HL-60 (cell line): ENCODE measurements around the gene KREMEN2.

Source experiments
- DNase-seq, 2 experiments: peaks; one replicate each; pipeline ENCODE4 v3.0.0-alpha.2; 2010 to 2020; ENCODE audit warnings: low read depth in 1 of 2, low spot score in 1 of 2
- H3K27ac ChIP-seq: fragments of 250-450 bp; sonication (Bioruptor Pico); replicated peaks from 2 replicates; pipeline ENCODE4 v1.5.1; 2020; ENCODE audit warnings: mild to moderate bottlenecking, moderate library complexity
- H3K27me3 ChIP-seq: fragments of 250-450 bp; sonication (Bioruptor Pico); 2 replicates; pipeline ENCODE4 v1.5.1; 2021; ENCODE audit warnings: mild to moderate bottlenecking, moderate library complexity; ENCODE audit not compliant: insufficient read depth, poor library complexity, severe bottlenecking
- H3K4me3 ChIP-seq: replicated peaks from 2 replicates; pipeline ENCODE4 v1.5.1; 2011; ENCODE audit warnings: mild to moderate bottlenecking, control low read depth, low read length; ENCODE audit not compliant: insufficient read depth
- GABPA ChIP-seq: IDR thresholded peaks from 2 replicates; pipeline ENCODE4 v1.6.1; 2012; ENCODE audit warnings: low read depth
- POLR2AphosphoS5 ChIP-seq: IDR thresholded peaks from 2 replicates; pipeline ENCODE4 v1.6.1; 2012; ENCODE audit warnings: low read depth
- SPI1 ChIP-seq: IDR thresholded peaks from 2 replicates; pipeline ENCODE4 v1.6.1; 2012; ENCODE audit warnings: low read depth, mild to moderate bottlenecking, borderline replicate concordance
- TF ChIP-seq, protein P1 (sequence below): IDR thresholded peaks from one replicate; pipeline ENCODE4 v1.5.1; 2011; ENCODE audit warnings: low read length, control low read depth, inconsistent platforms; ENCODE audit not compliant: insufficient read depth
- TF ChIP-seq, protein P2 (sequence below): IDR thresholded peaks from 2 replicates; pipeline ENCODE4 v1.6.1; 2012; ENCODE audit warnings: low read depth; ENCODE audit not compliant: insufficient replicate concordance

KREMEN2 gene

DNA sequence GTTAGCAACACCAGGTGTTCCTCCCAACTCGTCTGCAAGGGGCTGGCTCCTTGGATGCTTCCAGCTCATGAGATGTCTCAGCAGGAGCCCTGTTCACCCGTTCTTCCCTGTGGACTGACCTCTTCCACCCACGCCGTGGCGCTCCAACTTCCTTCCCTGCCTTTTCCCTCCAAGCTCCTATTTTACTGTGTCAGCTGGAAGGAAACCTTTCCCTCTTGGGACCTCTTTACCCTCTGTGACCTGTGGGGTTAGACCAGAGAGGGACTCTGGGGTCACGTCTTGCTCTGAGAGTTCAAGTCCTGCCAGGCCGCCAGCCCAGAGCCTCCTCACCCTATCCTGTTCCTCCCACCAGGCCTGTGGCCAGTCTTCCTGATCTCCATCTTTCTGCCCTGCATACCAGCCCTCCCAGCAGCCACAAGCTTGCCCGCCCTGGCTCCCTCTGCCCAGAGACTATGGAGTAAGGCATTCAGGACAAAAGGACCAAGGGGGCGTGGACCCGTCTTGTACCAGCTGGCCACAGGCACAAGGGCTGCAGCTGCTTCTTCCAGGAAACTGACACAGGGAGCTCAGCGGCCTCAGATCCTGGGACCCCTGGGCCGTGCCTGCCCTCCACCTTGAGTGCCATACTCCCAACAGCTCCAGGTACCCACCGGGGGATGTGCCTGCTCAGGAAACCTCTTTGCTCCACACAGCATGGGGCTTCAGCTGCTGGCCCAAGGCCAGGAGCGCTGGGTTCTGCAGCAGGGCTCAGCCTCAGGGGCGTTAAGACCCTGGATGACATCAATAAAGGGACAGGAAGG is 8.1 kb downstream of the KREMEN2 start:
- Histone ChIP-seq H3K27me3 (no peaks in the 10 kb centered on the region), H3K4me3 (no peak overlapping the region), H3K27ac (no peak overlapping the region)
- TF ChIP-seq, protein P1, sequence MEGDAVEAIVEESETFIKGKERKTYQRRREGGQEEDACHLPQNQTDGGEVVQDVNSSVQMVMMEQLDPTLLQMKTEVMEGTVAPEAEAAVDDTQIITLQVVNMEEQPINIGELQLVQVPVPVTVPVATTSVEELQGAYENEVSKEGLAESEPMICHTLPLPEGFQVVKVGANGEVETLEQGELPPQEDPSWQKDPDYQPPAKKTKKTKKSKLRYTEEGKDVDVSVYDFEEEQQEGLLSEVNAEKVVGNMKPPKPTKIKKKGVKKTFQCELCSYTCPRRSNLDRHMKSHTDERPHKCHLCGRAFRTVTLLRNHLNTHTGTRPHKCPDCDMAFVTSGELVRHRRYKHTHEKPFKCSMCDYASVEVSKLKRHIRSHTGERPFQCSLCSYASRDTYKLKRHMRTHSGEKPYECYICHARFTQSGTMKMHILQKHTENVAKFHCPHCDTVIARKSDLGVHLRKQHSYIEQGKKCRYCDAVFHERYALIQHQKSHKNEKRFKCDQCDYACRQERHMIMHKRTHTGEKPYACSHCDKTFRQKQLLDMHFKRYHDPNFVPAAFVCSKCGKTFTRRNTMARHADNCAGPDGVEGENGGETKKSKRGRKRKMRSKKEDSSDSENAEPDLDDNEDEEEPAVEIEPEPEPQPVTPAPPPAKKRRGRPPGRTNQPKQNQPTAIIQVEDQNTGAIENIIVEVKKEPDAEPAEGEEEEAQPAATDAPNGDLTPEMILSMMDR, result no peak
- TF ChIP-seq SPI1, result no peak
- TF ChIP-seq, protein P2, sequence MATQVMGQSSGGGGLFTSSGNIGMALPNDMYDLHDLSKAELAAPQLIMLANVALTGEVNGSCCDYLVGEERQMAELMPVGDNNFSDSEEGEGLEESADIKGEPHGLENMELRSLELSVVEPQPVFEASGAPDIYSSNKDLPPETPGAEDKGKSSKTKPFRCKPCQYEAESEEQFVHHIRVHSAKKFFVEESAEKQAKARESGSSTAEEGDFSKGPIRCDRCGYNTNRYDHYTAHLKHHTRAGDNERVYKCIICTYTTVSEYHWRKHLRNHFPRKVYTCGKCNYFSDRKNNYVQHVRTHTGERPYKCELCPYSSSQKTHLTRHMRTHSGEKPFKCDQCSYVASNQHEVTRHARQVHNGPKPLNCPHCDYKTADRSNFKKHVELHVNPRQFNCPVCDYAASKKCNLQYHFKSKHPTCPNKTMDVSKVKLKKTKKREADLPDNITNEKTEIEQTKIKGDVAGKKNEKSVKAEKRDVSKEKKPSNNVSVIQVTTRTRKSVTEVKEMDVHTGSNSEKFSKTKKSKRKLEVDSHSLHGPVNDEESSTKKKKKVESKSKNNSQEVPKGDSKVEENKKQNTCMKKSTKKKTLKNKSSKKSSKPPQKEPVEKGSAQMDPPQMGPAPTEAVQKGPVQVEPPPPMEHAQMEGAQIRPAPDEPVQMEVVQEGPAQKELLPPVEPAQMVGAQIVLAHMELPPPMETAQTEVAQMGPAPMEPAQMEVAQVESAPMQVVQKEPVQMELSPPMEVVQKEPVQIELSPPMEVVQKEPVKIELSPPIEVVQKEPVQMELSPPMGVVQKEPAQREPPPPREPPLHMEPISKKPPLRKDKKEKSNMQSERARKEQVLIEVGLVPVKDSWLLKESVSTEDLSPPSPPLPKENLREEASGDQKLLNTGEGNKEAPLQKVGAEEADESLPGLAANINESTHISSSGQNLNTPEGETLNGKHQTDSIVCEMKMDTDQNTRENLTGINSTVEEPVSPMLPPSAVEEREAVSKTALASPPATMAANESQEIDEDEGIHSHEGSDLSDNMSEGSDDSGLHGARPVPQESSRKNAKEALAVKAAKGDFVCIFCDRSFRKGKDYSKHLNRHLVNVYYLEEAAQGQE, result no peak
- TF ChIP-seq GABPA, result no peak
- TF ChIP-seq POLR2AphosphoS5, result peak; percentile 39; the same call in 1 of the 2 replicates
- no peak for DNase-seq

DNA sequence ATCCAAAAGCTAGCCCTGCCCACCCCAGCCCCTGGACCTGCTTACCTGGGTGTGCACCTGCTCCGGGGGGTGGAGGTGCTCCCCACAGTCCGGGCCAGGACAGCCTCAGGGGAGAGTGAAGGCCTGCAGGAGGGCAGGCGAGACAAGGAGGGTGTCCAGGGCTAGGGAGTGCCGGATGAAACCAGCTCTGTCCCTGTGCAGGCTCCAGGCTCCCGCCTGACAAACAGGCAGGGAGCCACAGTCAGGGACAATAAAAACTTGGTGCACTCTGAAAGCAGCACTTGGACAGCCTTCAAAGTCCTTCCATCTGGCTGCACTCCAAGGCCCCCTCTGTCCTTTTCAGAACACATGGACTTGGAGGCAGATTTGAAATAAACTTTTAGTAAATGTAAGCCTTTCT is 9.0 kb downstream of the KREMEN2 start:
- DNase-seq, result no peak
- TF ChIP-seq, protein P1, result no peak
- TF ChIP-seq POLR2AphosphoS5, result peak; percentile 68; the same call in 1 of the 2 replicates
- Histone ChIP-seq H3K27me3 (no peaks in the 10 kb centered on the region), H3K4me3 (no peak overlapping the region), H3K27ac (no peak overlapping the region)

DNA sequence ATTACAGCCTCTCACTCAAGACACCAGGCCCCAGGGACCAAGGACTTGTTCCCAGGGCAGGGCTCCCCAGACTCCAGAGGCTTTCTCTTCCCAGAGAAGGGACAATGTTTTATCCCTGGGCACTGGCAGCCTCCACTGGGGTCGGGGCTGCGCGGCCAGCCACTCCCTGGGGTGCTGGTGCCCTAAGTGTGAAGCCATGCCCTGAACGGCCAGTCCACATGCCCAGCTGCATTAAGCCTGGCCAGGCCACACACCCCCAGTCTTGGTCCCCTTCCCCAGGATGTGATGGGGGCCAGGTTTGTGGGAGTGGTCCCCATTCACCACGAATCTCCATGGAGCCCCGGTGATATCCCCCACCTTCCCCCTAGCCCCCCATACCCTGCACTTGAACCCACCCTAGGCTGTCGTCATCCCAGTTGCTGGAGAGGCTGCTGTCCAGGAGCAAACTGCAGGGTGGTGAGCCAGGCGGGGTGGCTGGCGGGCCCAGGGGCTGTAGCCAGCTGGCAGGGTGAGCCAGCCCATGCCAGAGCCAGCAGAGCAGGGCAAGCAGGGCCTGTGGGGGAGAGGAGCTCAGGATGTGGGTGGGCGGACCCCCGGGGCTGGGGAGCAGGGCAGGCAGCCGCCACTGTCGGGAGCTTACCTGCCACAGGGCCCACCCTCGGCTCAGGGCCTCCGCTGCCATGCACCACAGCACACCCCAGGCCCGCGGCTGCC is 9.7 kb downstream of the KREMEN2 start:
- TF ChIP-seq, protein P2, result no peak
- TF ChIP-seq POLR2AphosphoS5 (no peak), SPI1 (no peak), GABPA (no peak)
- TF ChIP-seq, protein P1, result no peak
- Histone ChIP-seq H3K4me3 (no peak overlapping the region), H3K27me3 (no peaks in the 10 kb centered on the region), H3K27ac (no peak overlapping the region)
- no peak for DNase-seq
